H1 (cell line): ENCODE measurements around the gene MYLK3.

Experiments used
- ATF2 ChIP-seq: IDR thresholded peaks from 2 replicates; pipeline ENCODE4 v1.6.1; 2012; ENCODE audit warnings: low read length, inconsistent platforms
- ATF3 ChIP-seq: IDR thresholded peaks from 2 replicates; pipeline ENCODE4 v1.6.1; 2011; ENCODE audit warnings: low read depth, mild to moderate bottlenecking, low read length; ENCODE audit not compliant: insufficient read depth
- CBX8 ChIP-seq: fragments of 300-800, 300-1000 bp; sonication (generic); IDR thresholded peaks from 2 replicates; pipeline ENCODE4 v1.7.1; 2016; ENCODE audit warnings: low read depth, low read length, borderline replicate concordance
- CEBPB ChIP-seq: IDR thresholded peaks from 2 replicates; pipeline ENCODE4 v1.6.1; 2012; ENCODE audit warnings: low read depth, low read length
- CTCF ChIP-seq, 3 experiments: IDR thresholded peaks; 1 replicate in 2 of 3; 2 replicates in 1 of 3; pipeline versions ENCODE4 v1.5.1 to v1.6.1; 2011; ENCODE audit warnings: low read length in 3 of 3, mild to moderate bottlenecking in 3 of 3, inconsistent platforms in 2 of 3, low read depth in 1 of 3, moderate library complexity in 1 of 3; ENCODE audit not compliant: insufficient read depth in 1 of 3; ENCODE audit errors: control extremely low read depth in 1 of 3
- GTF2F1 ChIP-seq: IDR thresholded peaks from 2 replicates; pipeline ENCODE4 v1.6.1; 2012; ENCODE audit warnings: low read depth, low read length, improper control_type of control experiment, borderline replicate concordance
- JUN ChIP-seq: IDR thresholded peaks from 2 replicates; pipeline ENCODE4 v1.6.1; 2011; ENCODE audit warnings: low read depth, mild to moderate bottlenecking, improper control_type of control experiment, low read length
- JUND ChIP-seq: IDR thresholded peaks from 2 replicates; pipeline ENCODE4 v1.6.1; 2011; ENCODE audit warnings: mild to moderate bottlenecking, improper control_type of control experiment, low read length
- POLR2A ChIP-seq, 2 experiments: IDR thresholded peaks; 1 replicate in 1 of 2; 2 replicates in 1 of 2; pipeline ENCODE4 v1.6.1; 2011; ENCODE audit warnings: low read depth in 2 of 2, low read length in 2 of 2, mild to moderate bottlenecking in 2 of 2; ENCODE audit errors: control extremely low read depth in 1 of 2
- RNF2 ChIP-seq: fragments of 200-900, 300-1000 bp; sonication (generic); IDR thresholded peaks from 2 replicates; pipeline ENCODE4 v1.7.1; 2016; ENCODE audit warnings: borderline replicate concordance, low read depth, mild to moderate bottlenecking, antibody characterized with exemption, low read length; ENCODE audit not compliant: poor library complexity, severe bottlenecking; ENCODE audit errors: missing control alignments
- TAF7 ChIP-seq: optimal IDR thresholded peaks from 2 replicates; pipeline ENCODE3; 2011; ENCODE audit warnings: low read depth, mild to moderate bottlenecking, inconsistent platforms, low read length, moderate library complexity, borderline replicate concordance
- YY1 ChIP-seq: IDR thresholded peaks from 2 replicates; pipeline ENCODE4 v1.6.1; 2011; ENCODE audit warnings: low read depth, mild to moderate bottlenecking, low read length

- TF ChIP-seq ATF3 = no peak
- no peak for TF ChIP-seq ATF2
- no peak for TF ChIP-seq CBX8
- no peak for TF ChIP-seq GTF2F1
- no peak for TF ChIP-seq CTCF (IDR thresholded peaks at IDR 0.05; ENCODE audit: control extremely low read depth in 1 of 3, insufficient read depth in 1 of 3, low read depth in 1 of 3, low read length in 3 of 3)
- TF ChIP-seq POLR2A (IDR thresholded peaks at IDR 0.05; ENCODE audit: control extremely low read depth in 1 of 2, low read depth in 2 of 2, low read length in 2 of 2) = no peak
- no peak for TF ChIP-seq TAF7
- TF ChIP-seq RNF2 = no peak
- no peak for TF ChIP-seq CEBPB
- TF ChIP-seq YY1 = no peak
- TF ChIP-seq JUN = no peak
- no peak for TF ChIP-seq JUND
These were observed 46.5 kb downstream of the MYLK3 start for GRCh38 chr16:46701615-46702014.
